IMR-90 (cell line): ENCODE results near the gene DAB1. TPM values are rescaled to one million over a fixed set of nuclear protein-coding genes. Genes with fewer than 3 reads are reported as not detected.

Experiments used
- ATAC-seq: fragments of 200-7000 bp; cut with Tn5 transposase; 2 replicates; pipeline ENCODE4 v1.9.1; 2020; ENCODE audit warnings: low read depth, mild to moderate bottlenecking, moderate library complexity
- BruUV-seq: library from RNA; stranded (reverse); fragments of 400-500 nt; replicated peaks from 2 replicates; lab custom pipeline; 2021; lab: Mats Ljungman, UMichigan
- CTCF ChIA-PET: fragments of 300-600 bp; formaldehyde crosslinking; extraction: SDS; loops from one replicate; lab custom pipeline; 2021; ENCODE audit warnings: antibody characterized with exemption; lab: Yijun Ruan, JAX
- POLR2A ChIA-PET: fragments of 300-600 bp; sonication (Branson Sonifier 250); formaldehyde crosslinking; loops from one replicate; lab custom pipeline; 2022; ENCODE audit warnings: antibody characterized with exemption; ENCODE audit not compliant: unreplicated experiment; lab: Charles Lee
- DNase-seq: peaks from one replicate; pipeline ENCODE4 v3.0.0; 2013
- H2AFZ ChIP-seq: replicated peaks from 2 replicates; pipeline ENCODE3; 2013; ENCODE audit warnings: low read length, mild to moderate bottlenecking; ENCODE audit not compliant: poor library complexity
- H2AK5ac ChIP-seq: 2 replicates; pipeline ENCODE4 v1.6.1; 2013; ENCODE audit warnings: low read depth, low read length, inconsistent platforms
- H2AK9ac ChIP-seq: replicated peaks from 2 replicates; pipeline ENCODE3; 2013; ENCODE audit warnings: mild to moderate bottlenecking, low read depth, low read length, moderate library complexity; ENCODE audit not compliant: poor library complexity
- H2BK120ac ChIP-seq: 2 replicates; pipeline ENCODE4 v1.6.1; 2013; ENCODE audit warnings: low read depth, low read length, inconsistent platforms
- H2BK15ac ChIP-seq: 3 replicates; pipeline ENCODE4 v1.6.1; 2013; ENCODE audit warnings: low read depth, low read length, inconsistent platforms
- H2BK20ac ChIP-seq: 2 replicates; pipeline ENCODE4 v1.6.1; 2013; ENCODE audit warnings: low read depth, mild to moderate bottlenecking, inconsistent platforms, low read length, moderate library complexity
- H2BK5ac ChIP-seq: 2 replicates; pipeline ENCODE4 v1.6.1; 2013; ENCODE audit warnings: mild to moderate bottlenecking, low read depth, low read length, inconsistent platforms; ENCODE audit not compliant: poor library complexity, severe bottlenecking
- H3K14ac ChIP-seq: replicated peaks from 2 replicates; pipeline ENCODE4 v1.6.1; 2013; ENCODE audit warnings: low read depth, low read length, inconsistent platforms
- H3K18ac ChIP-seq: 2 replicates; pipeline ENCODE4 v1.6.1; 2013; ENCODE audit warnings: low read depth, low read length, control low read depth
- H3K23ac ChIP-seq: 2 replicates; pipeline ENCODE4 v1.6.1; 2013; ENCODE audit warnings: low read depth, low read length, inconsistent platforms
- H3K27ac ChIP-seq: 2 replicates; pipeline ENCODE4 v1.5.1; 2013; ENCODE audit warnings: mild to moderate bottlenecking, control low read depth, low read length; ENCODE audit not compliant: insufficient read depth
- H3K27me3 ChIP-seq: 2 replicates; pipeline ENCODE4 v1.6.1; 2013; ENCODE audit warnings: low read length; ENCODE audit not compliant: control insufficient read depth, insufficient read depth
- H3K36me3 ChIP-seq: 2 replicates; pipeline ENCODE4 v1.6.1; 2013; ENCODE audit warnings: low read length, mixed read lengths; ENCODE audit not compliant: control insufficient read depth, insufficient read depth
- H3K4ac ChIP-seq: 2 replicates; pipeline ENCODE4 v1.6.1; 2013; ENCODE audit warnings: low read depth, low read length, inconsistent platforms
- H3K4me1 ChIP-seq: 2 replicates; pipeline ENCODE4 v1.6.1; 2013; ENCODE audit warnings: low read length, mixed read lengths; ENCODE audit not compliant: control insufficient read depth, insufficient read depth
- H3K4me2 ChIP-seq: 2 replicates; pipeline ENCODE4 v1.6.1; 2013; ENCODE audit warnings: low read depth, mild to moderate bottlenecking, control low read depth, low read length, moderate library complexity
- H3K4me3 ChIP-seq: 2 replicates; pipeline ENCODE4 v1.5.1; 2013; ENCODE audit warnings: low read depth, mild to moderate bottlenecking, control low read depth, low read length, moderate library complexity; ENCODE audit not compliant: insufficient read depth
- H3K56ac ChIP-seq: 2 replicates; pipeline ENCODE4 v1.6.1; 2013; ENCODE audit warnings: low read length, inconsistent platforms; ENCODE audit not compliant: insufficient read depth; ENCODE audit errors: extremely low read depth
- H3K79me1 ChIP-seq, 2 experiments: 2 replicates each; pipeline ENCODE4 v1.6.1; 2013; ENCODE audit warnings: low read length in 2 of 2, inconsistent platforms in 1 of 2, low read depth in 1 of 2
- H3K9ac ChIP-seq: 2 replicates; pipeline ENCODE4 v1.6.1; 2013; ENCODE audit warnings: low read depth, low read length, control low read depth
- H3K9me1 ChIP-seq: 2 replicates; pipeline ENCODE4 v1.6.1; 2013; ENCODE audit warnings: low read length, inconsistent platforms; ENCODE audit not compliant: insufficient read depth
- H3K9me3 ChIP-seq: 2 replicates; pipeline ENCODE4 v1.6.1; 2013; ENCODE audit warnings: low read length; ENCODE audit not compliant: control insufficient read depth, insufficient read depth
- H4K20me1 ChIP-seq: 2 replicates; pipeline ENCODE4 v1.6.1; 2013; ENCODE audit warnings: low read length, inconsistent platforms; ENCODE audit not compliant: insufficient read depth
- H4K5ac ChIP-seq: 2 replicates; pipeline ENCODE4 v1.6.1; 2013; ENCODE audit warnings: mild to moderate bottlenecking, low read depth, low read length, control low read depth
- H4K8ac ChIP-seq, 2 experiments: 2 replicates each; pipeline ENCODE4 v1.6.1; 2013; ENCODE audit warnings: low read depth in 2 of 2, low read length in 2 of 2, control low read depth in 1 of 2, inconsistent platforms in 1 of 2
- H4K91ac ChIP-seq: 2 replicates; pipeline ENCODE4 v1.6.1; 2013; ENCODE audit warnings: low read depth, low read length, inconsistent platforms; ENCODE audit not compliant: insufficient read depth
- RAD21 ChIP-seq: IDR thresholded peaks from 2 replicates; pipeline ENCODE4 v1.6.1; 2012; ENCODE audit warnings: low read length, improper control_type of control experiment
- WGBS, 2 experiments: methylation state at CpG; one replicate each; pipeline versions ENCODE4 v1.1.5 to v1.1.7; 2013; ENCODE audit warnings: missing lambda C conversion rate in 2 of 2; ENCODE audit not compliant: insufficient read length in 1 of 2; ENCODE audit errors: extremely low coverage in 2 of 2; 5-methylcytosine and 5-hydroxymethylcytosine counted together
- dilution Hi-C: fragments of 300-500 bp; cut with HindIII; formaldehyde crosslinking; loops from one replicate; pipeline ENCODE4 v1.14.3; 2018; ENCODE audit warnings: low sequenced_read_pairs; ENCODE audit not compliant: unreplicated experiment
- in situ Hi-C: fragments of 300-500 bp; cut with MboI; formaldehyde crosslinking; loops from 3 replicates; pipeline ENCODE4 v1.14.3; 2019; ENCODE audit warnings: low sequenced_read_pairs, inconsistent platforms, mixed read lengths
- intact Hi-C: fragments of 100-400 bp; cut with micrococcal nuclease; formaldehyde crosslinking; loops from 2 replicates; pipeline ENCODE4 v1.10.0; 2022
- polyA plus RNA-seq, 3 experiments: library from polyadenylated mRNA; depleted of rRNA; stranded (reverse); fragments of >200 nt; gene quantifications; 2 replicates each; pipeline ENCODE4 v1.2.3, GENCODE V29; 2012; ENCODE audit warnings: low replicate concordance in 1 of 3
- total RNA-seq: library from RNA; depleted of rRNA; stranded (reverse); fragments of >200 nt; gene quantifications from 2 replicates; pipeline ENCODE4 v1.2.3, GENCODE V29; 2012

The DAB1 gene
- total and polyA plus RNA-seq, 2 of the 4 experiments (the other 2 are of a cell fraction): 0.18 to 0.41 TPM

GRCh38 chr1:57329001-57329527 lies 94.8 kb downstream of the DAB1 start:
- Histone ChIP-seq H3K56ac (no peak overlapping the region), H2BK20ac (no peak overlapping the region), H3K27ac (no peak overlapping the region), H2AK9ac (no peak overlapping the region), H3K4me3 (no peak overlapping the region), H4K5ac (no peak overlapping the region), H3K9me3 (no peaks in the 10 kb centered on the region), H4K8ac (no peak overlapping the region), H2AK5ac (no peak overlapping the region), H3K23ac (no peak overlapping the region), H4K20me1 (no peaks in the 10 kb centered on the region), H4K91ac (no peak overlapping the region), H3K36me3 (no peaks in the 10 kb centered on the region), H3K9ac (no peak overlapping the region), H3K27me3 (no peaks in the 10 kb centered on the region; the same call in 1 of the 2 replicates), H2AFZ (no peak overlapping the region), H3K14ac (no peak overlapping the region), H3K4me1 (no peaks in the 10 kb centered on the region), H2BK5ac (no peak overlapping the region), H3K4me2 (no peak overlapping the region), H2BK15ac (no peak overlapping the region), H3K79me1 (no peaks in the 10 kb centered on the region), H3K18ac (no peak overlapping the region), H3K4ac (no peak overlapping the region), H3K9me1 (no peaks in the 10 kb centered on the region), H2BK120ac (no peak overlapping the region)
- no peak for DNase-seq
- no peak for TF ChIP-seq RAD21
- no CpG with 5 or more reads among the region's 6 CpGs for WGBS, 2 experiments
- in situ Hi-C loops (no loop called here), intact Hi-C loops (no loop called here), dilution Hi-C loops (no loop called here)
- no peak for ATAC-seq
- POLR2A ChIA-PET: no interaction called here
- BruUV-seq: no TSS peak
- CTCF ChIA-PET: no interaction called here
